ENCODE results near the gene CARF. TPM values are rescaled to one million over a fixed set of nuclear protein-coding genes. Genes with fewer than 3 reads are reported as not detected.
A peak's percentile ranks its signal among the peaks of the same experiment; 100 is the strongest.
"Not testable (repeated sequence)": the region's sequence is repeated elsewhere in the genome, so short reads cannot be mapped to it uniquely, and the experiment has no call there.

CARF gene
- polyA plus RNA-seq, 1 donor (not counting 4 experiments of a cell fraction or from before 2014, with no cell fraction given): 5.2 TPM

DNA sequence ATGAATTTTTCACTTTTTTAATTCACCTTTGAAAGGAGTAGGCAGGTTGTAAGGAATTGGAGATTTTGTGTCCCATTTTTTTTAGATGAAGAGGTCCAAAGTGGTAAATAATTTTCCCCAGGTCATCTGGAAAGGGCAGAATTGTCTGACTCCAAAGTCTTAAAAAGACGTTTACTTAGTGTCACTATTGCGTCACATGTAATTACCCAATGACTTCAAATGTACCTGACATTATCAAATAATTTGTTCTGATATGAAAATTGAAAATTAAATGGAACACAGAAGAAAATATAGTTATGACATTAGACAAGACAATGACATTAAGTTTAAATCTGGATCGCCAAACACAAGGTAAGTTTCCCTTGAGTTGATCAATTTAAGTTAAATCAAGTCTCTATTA is 78.4 kb downstream of the CARF start:
- Histone ChIP-seq H3K4me1 (ENCODE audit: control insufficient read depth, extremely low read depth, insufficient read depth, low read length) (no peaks in the 10 kb centered on the region), H4K20me1 (ENCODE audit: control insufficient read depth, extremely low read depth, insufficient read depth, low read length) (no peaks in the 10 kb centered on the region)

DNA sequence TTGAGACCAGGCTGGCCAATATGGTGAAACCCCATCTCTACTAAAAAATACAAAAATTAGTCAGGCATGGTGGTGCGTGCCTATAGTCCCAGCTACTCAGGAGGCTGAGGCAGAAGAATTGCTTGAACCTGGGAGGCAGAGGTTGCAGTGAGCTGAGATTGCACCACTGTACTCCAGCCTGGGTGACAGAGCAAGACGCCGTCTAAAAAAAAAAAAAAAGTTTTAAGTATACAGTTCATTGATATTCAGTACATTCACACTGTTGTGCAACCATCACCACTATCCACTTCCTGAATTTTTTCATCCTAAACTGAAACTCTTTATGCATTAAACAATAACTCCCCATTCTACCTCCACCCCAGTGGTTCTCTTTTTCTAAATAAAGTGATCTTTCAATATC is 85.0 kb downstream of the CARF start:
- H3K4me3 ChIP-seq (ENCODE audit: control insufficient read depth in 2 of 3, extremely low read depth in 1 of 3, insufficient read depth in 2 of 3, low read depth in 1 of 3, low read length in 3 of 3); dilution Hi-C loops (cut with MboI; ENCODE audit: extremely low pct_ligation_motif_present, low sequenced_read_pairs); DNase-seq (ENCODE audit: low read depth, low spot score); H3K9me1 ChIP-seq (ENCODE audit: control insufficient read depth, extremely low read depth, insufficient read depth, low read length); H3K36me3 ChIP-seq (ENCODE audit: control insufficient read depth in 2 of 2, extremely low read depth in 1 of 2, insufficient read depth in 2 of 2, low read length in 2 of 2); H3K4me2 ChIP-seq (ENCODE audit: control insufficient read depth, extremely low read depth, insufficient read depth, low read depth, low read length); FAIRE-seq; H3K27ac ChIP-seq (ENCODE audit: control insufficient read depth, insufficient read depth, low read length); H3K79me2 ChIP-seq (ENCODE audit: control insufficient read depth, insufficient read depth, low read length); H3K27me3 ChIP-seq (ENCODE audit: control insufficient read depth, extremely low read depth, insufficient read depth, low read length); H3K9ac ChIP-seq (ENCODE audit: control insufficient read depth, extremely low read depth, insufficient read depth, low read length); H3K9me3 ChIP-seq (ENCODE audit: control insufficient read depth, low read depth, low read length); H4K20me1 ChIP-seq (ENCODE audit: control insufficient read depth, extremely low read depth, insufficient read depth, low read length); H3K4me1 ChIP-seq (ENCODE audit: control insufficient read depth, extremely low read depth, insufficient read depth, low read length): not testable (repeated sequence)
- peak overlapping the region; percentile 26 for H2AFZ ChIP-seq (ENCODE audit: control insufficient read depth, low read length)

More for the DNA sequence above, 78.4 kb downstream of the CARF start:
- Histone ChIP-seq H2AFZ (ENCODE audit: control insufficient read depth, low read length) (no peak overlapping the region), H3K79me2 (ENCODE audit: control insufficient read depth, insufficient read depth, low read length) (no peaks in the 10 kb centered on the region), H3K9ac (ENCODE audit: control insufficient read depth, extremely low read depth, insufficient read depth, low read length) (no peak overlapping the region), H3K27ac (ENCODE audit: control insufficient read depth, insufficient read depth, low read length) (no peak overlapping the region), H3K9me1 (ENCODE audit: control insufficient read depth, extremely low read depth, insufficient read depth, low read length) (no peaks in the 10 kb centered on the region), H3K36me3 (ENCODE audit: control insufficient read depth in 2 of 2, extremely low read depth in 1 of 2, insufficient read depth in 2 of 2, low read length in 2 of 2) (no peaks in the 10 kb centered on the region), H3K9me3 (ENCODE audit: control insufficient read depth, low read depth, low read length) (no peaks in the 10 kb centered on the region), H3K4me3 (ENCODE audit: control insufficient read depth in 2 of 3, extremely low read depth in 1 of 3, insufficient read depth in 2 of 3, low read depth in 1 of 3, low read length in 3 of 3) (no peak overlapping the region), H3K4me2 (ENCODE audit: control insufficient read depth, extremely low read depth, insufficient read depth, low read depth, low read length) (no peak overlapping the region), H3K27me3 (ENCODE audit: control insufficient read depth, extremely low read depth, insufficient read depth, low read length) (no peaks in the 10 kb centered on the region)
- dilution Hi-C loops (cut with MboI; ENCODE audit: extremely low pct_ligation_motif_present, low sequenced_read_pairs): no loop called here
- TF ChIP-seq, protein P1, sequence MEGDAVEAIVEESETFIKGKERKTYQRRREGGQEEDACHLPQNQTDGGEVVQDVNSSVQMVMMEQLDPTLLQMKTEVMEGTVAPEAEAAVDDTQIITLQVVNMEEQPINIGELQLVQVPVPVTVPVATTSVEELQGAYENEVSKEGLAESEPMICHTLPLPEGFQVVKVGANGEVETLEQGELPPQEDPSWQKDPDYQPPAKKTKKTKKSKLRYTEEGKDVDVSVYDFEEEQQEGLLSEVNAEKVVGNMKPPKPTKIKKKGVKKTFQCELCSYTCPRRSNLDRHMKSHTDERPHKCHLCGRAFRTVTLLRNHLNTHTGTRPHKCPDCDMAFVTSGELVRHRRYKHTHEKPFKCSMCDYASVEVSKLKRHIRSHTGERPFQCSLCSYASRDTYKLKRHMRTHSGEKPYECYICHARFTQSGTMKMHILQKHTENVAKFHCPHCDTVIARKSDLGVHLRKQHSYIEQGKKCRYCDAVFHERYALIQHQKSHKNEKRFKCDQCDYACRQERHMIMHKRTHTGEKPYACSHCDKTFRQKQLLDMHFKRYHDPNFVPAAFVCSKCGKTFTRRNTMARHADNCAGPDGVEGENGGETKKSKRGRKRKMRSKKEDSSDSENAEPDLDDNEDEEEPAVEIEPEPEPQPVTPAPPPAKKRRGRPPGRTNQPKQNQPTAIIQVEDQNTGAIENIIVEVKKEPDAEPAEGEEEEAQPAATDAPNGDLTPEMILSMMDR (optimal IDR thresholded peaks at IDR 0.05 in 1 of 3, IDR thresholded peaks at IDR 0.05 in 1 of 3, conservative IDR thresholded peaks at IDR 0.05 in 1 of 3; ENCODE audit: extremely low read depth in 1 of 3, insufficient read depth in 2 of 3, low read length in 3 of 3): no peak
- no peak for TF ChIP-seq EZH2 (IDR thresholded peaks at IDR 0.05; ENCODE audit: low read length)
- DNase-seq (ENCODE audit: low read depth, low spot score): no peak
- FAIRE-seq: no peak
